Astrocyte (in vitro differentiated cells and primary cell): ENCODE measurements around the gene CIZ1. TPM values are rescaled to one million over a fixed set of nuclear protein-coding genes. Genes with fewer than 3 reads are reported as not detected.

Experiments used
- DNase-seq: peaks from one replicate; pipeline ENCODE4 v3.0.0-alpha.2; 2010; ENCODE audit warnings: low read depth
- FAIRE-seq: peaks from 2 replicates; lab custom pipeline; 2011; peaks lifted over from hg19 to GRCh38; lab: Jason Lieb, UNC
- H2AFZ ChIP-seq: 2 replicates; pipeline ENCODE4 v1.6.0; 2012; ENCODE audit warnings: low read depth, low read length, inconsistent platforms
- H3K27ac ChIP-seq: 2 replicates; pipeline ENCODE4 v1.5.1; 2011; ENCODE audit warnings: low read depth, low read length, inconsistent platforms
- H3K27me3 ChIP-seq: 2 replicates; pipeline ENCODE4 v1.6.0; 2011; ENCODE audit warnings: low read length, inconsistent platforms; ENCODE audit not compliant: insufficient read depth
- H3K36me3 ChIP-seq: 2 replicates; pipeline ENCODE4 v1.5.1; 2011; ENCODE audit warnings: low read length, inconsistent platforms; ENCODE audit not compliant: insufficient read depth
- H3K4me1 ChIP-seq: 2 replicates; pipeline ENCODE4 v1.5.1; 2011; ENCODE audit warnings: low read length, inconsistent platforms; ENCODE audit not compliant: insufficient read depth
- H3K4me2 ChIP-seq: 2 replicates; pipeline ENCODE4 v1.6.0; 2012; ENCODE audit warnings: low read length, inconsistent platforms
- H3K4me3 ChIP-seq: 2 replicates; pipeline ENCODE4 v1.5.1; 2011; ENCODE audit warnings: low read depth, mild to moderate bottlenecking, low read length, inconsistent platforms; ENCODE audit not compliant: insufficient read depth
- H3K79me2 ChIP-seq: 2 replicates; pipeline ENCODE4 v1.6.0; 2012; ENCODE audit warnings: mild to moderate bottlenecking, low read length, inconsistent platforms; ENCODE audit not compliant: insufficient read depth
- H3K9ac ChIP-seq: 2 replicates; pipeline ENCODE4 v1.6.0; 2012; ENCODE audit warnings: mild to moderate bottlenecking, low read length, inconsistent platforms
- H3K9me3 ChIP-seq: 2 replicates; pipeline ENCODE4 v1.5.1; 2012; ENCODE audit warnings: low read depth, mild to moderate bottlenecking, low read length, inconsistent platforms; ENCODE audit not compliant: insufficient read depth
- H4K20me1 ChIP-seq: 2 replicates; pipeline ENCODE4 v1.6.0; 2012; ENCODE audit warnings: low read length, inconsistent platforms; ENCODE audit not compliant: insufficient read depth
- H3K27ac Mint-ChIP-seq: one replicate; pipeline ENCODE4 v1.8.0; 2021; ENCODE audit warnings: mild to moderate bottlenecking, mixed read lengths; ENCODE audit not compliant: unreplicated experiment
- H3K27me3 Mint-ChIP-seq: one replicate; pipeline ENCODE4 v1.8.0; 2021; ENCODE audit warnings: low read depth, mixed read lengths; ENCODE audit not compliant: unreplicated experiment
- H3K36me3 Mint-ChIP-seq: one replicate; pipeline ENCODE4 v1.8.0; 2021; ENCODE audit warnings: low read depth, mixed read lengths; ENCODE audit not compliant: unreplicated experiment
- H3K4me1 Mint-ChIP-seq: one replicate; pipeline ENCODE4 v1.8.0; 2021; ENCODE audit warnings: low read depth, mixed read lengths; ENCODE audit not compliant: unreplicated experiment
- H3K4me3 Mint-ChIP-seq: one replicate; pipeline ENCODE4 v1.8.0; 2021; ENCODE audit warnings: mild to moderate bottlenecking, moderate library complexity, mixed read lengths; ENCODE audit not compliant: unreplicated experiment
- H3K9me3 Mint-ChIP-seq: one replicate; pipeline ENCODE4 v1.8.0; 2021; ENCODE audit warnings: mild to moderate bottlenecking, mixed read lengths; ENCODE audit not compliant: unreplicated experiment
- EZH2 ChIP-seq: IDR thresholded peaks from 2 replicates; pipeline ENCODE4 v1.6.1; 2012; ENCODE audit warnings: mild to moderate bottlenecking, low read length, inconsistent platforms; ENCODE audit not compliant: insufficient read depth
- total RNA-seq: library from RNA; stranded (reverse); gene quantifications from 2 replicates; pipeline ENCODE4 v1.2.1, GENCODE V29; 2021
- TF ChIP-seq, protein P1 (sequence below): IDR thresholded peaks from 2 replicates; pipeline ENCODE4 v1.5.1; 2011; ENCODE audit warnings: low read depth, mild to moderate bottlenecking, inconsistent platforms, low read length, moderate library complexity; ENCODE audit not compliant: insufficient read depth

CIZ1 gene
- total RNA-seq, 1 donor from 2014 or later = 117 TPM

DNA sequence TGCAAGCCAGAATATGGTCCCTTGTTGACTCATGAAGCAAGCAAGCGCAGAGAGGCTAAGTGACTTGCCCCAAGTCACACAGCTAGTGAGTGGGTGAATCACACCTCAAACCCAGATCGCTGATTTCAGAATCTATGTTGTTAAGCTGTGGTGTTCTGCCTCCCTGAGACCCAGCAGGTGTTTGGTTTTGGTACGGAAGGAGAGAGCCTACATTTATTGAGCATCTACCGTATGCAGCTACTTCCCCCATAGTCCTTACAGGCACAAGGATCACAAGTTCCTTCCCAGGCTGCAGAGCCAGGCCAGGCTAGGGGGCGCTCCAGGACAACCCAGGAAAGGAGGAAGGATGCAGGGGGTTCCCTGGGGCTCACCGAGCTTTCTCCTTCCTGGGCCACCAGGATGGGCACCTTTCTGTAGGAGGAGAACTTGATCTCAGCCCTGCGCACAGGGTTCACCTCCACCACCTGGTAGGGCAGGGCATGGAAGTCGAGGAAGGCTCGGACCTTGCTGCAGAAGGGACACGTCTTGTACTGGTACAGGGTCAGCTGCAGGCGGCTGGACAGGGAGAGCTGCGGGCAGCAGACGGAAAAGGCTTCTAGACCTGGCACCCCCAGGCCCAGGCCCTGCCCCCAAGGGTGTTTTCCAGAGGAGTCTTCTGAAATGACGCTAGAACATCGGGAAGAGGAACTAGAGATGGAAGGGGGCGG, 66.3 kb downstream of the CIZ1 start:
- DNase-seq = peak; percentile 14
- H3K9ac ChIP-seq = no peak overlapping the region
- no peaks in the 10 kb centered on the region for H3K27me3 ChIP-seq
- Mint-ChIP-seq H3K4me3 (peak overlapping the region; percentile 46), H3K9me3 (no peaks in the 10 kb centered on the region), H3K36me3 (peaks cover 2% of the 10 kb centered on the region), H3K27ac (no peak overlapping the region), H3K27me3 (no peaks in the 10 kb centered on the region), H3K4me1 (peaks cover 5% of the 10 kb centered on the region)
- peak overlapping the region; percentile 100 for H3K4me2 ChIP-seq
- no peak overlapping the region for H3K27ac ChIP-seq
- H3K4me3 ChIP-seq = no peak overlapping the region
- H3K36me3 ChIP-seq = peaks cover 3% of the 10 kb centered on the region
- no peak for FAIRE-seq
- TF ChIP-seq EZH2 = no peak
- TF ChIP-seq, protein P1, sequence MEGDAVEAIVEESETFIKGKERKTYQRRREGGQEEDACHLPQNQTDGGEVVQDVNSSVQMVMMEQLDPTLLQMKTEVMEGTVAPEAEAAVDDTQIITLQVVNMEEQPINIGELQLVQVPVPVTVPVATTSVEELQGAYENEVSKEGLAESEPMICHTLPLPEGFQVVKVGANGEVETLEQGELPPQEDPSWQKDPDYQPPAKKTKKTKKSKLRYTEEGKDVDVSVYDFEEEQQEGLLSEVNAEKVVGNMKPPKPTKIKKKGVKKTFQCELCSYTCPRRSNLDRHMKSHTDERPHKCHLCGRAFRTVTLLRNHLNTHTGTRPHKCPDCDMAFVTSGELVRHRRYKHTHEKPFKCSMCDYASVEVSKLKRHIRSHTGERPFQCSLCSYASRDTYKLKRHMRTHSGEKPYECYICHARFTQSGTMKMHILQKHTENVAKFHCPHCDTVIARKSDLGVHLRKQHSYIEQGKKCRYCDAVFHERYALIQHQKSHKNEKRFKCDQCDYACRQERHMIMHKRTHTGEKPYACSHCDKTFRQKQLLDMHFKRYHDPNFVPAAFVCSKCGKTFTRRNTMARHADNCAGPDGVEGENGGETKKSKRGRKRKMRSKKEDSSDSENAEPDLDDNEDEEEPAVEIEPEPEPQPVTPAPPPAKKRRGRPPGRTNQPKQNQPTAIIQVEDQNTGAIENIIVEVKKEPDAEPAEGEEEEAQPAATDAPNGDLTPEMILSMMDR = peak; percentile 48
- H3K79me2 ChIP-seq = peaks cover 32% of the 10 kb centered on the region
- peaks cover 23% of the 10 kb centered on the region for H4K20me1 ChIP-seq
- H2AFZ ChIP-seq = no peak overlapping the region
- H3K4me1 ChIP-seq = peaks cover 12% of the 10 kb centered on the region
- H3K9me3 ChIP-seq = no peaks in the 10 kb centered on the region

GRCh38 chr9:128124451-128124850, 66.9 kb downstream of the CIZ1 start:
- Mint-ChIP-seq H3K27me3 (no peaks in the 10 kb centered on the region), H3K27ac (no peak overlapping the region), H3K4me1 (peaks cover 5% of the 10 kb centered on the region), H3K36me3 (peaks cover 2% of the 10 kb centered on the region), H3K9me3 (no peaks in the 10 kb centered on the region), H3K4me3 (no peak overlapping the region)
- Histone ChIP-seq H3K4me3 (no peak overlapping the region), H3K4me1 (peaks cover 12% of the 10 kb centered on the region), H3K4me2 (no peak overlapping the region), H3K27ac (no peak overlapping the region), H3K27me3 (no peaks in the 10 kb centered on the region), H3K36me3 (peaks cover 3% of the 10 kb centered on the region), H3K79me2 (peaks cover 32% of the 10 kb centered on the region), H3K9me3 (no peaks in the 10 kb centered on the region), H3K9ac (no peak overlapping the region), H2AFZ (no peak overlapping the region), H4K20me1 (peaks cover 23% of the 10 kb centered on the region)
- no peak for DNase-seq
- FAIRE-seq = no peak
- TF ChIP-seq EZH2 = no peak
- TF ChIP-seq, protein P1 = no peak

DNA sequence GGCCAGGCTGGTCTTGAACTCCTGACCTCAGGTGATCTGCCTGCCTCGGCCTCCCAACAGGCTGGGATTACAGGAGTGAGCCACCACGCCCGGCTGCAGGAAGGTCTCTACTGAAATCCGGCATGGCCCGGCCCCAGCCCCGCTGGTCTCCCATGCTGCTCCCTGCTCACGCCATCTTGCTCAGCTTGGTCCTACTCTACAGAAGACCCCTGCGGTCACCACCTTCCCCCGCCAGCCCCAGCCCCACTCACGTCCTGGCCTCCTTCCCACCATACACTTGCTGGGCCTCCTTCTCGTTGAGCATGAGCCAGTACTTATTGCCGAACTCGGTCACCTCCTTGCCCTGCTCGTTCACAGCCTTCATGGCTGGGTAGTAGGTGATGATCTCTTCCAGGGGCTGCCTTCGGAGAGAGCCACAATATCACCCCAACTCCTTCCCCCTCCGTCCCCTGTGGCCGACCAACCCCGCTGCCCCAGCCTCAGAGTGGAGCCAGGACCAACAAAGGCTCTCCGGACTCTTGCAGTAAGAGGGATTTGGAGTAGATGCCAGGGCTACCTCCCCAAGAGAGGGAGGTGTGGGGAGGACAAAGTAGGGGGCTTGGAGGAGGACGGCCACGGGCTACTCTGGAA, 67.8 kb downstream of the CIZ1 start:
- Histone ChIP-seq H3K27ac (no peak overlapping the region), H3K4me3 (no peak overlapping the region), H3K4me1 (peaks cover 8% of the 10 kb centered on the region), H3K27me3 (no peaks in the 10 kb centered on the region), H2AFZ (no peak overlapping the region), H3K79me2 (peaks cover 32% of the 10 kb centered on the region), H3K9ac (no peak overlapping the region), H3K36me3 (peaks cover 3% of the 10 kb centered on the region), H3K9me3 (no peaks in the 10 kb centered on the region), H4K20me1 (peaks cover 23% of the 10 kb centered on the region), H3K4me2 (no peak overlapping the region)
- H3K4me1 Mint-ChIP-seq = peaks cover 5% of the 10 kb centered on the region
- H3K36me3 Mint-ChIP-seq = peaks cover 2% of the 10 kb centered on the region
- no peaks in the 10 kb centered on the region for H3K27me3 Mint-ChIP-seq
- no peak for DNase-seq
- FAIRE-seq = no peak
- TF ChIP-seq EZH2 = no peak
- TF ChIP-seq, protein P1 = no peak
- H3K9me3 Mint-ChIP-seq = no peaks in the 10 kb centered on the region
- H3K27ac Mint-ChIP-seq = no peak overlapping the region
- H3K4me3 Mint-ChIP-seq = no peak overlapping the region
